ENCODE measurements around the gene ERGIC2.
"Not testable (repeated sequence)": the region's sequence is repeated elsewhere in the genome, so short reads cannot be mapped to it uniquely, and the experiment has no call there.

The ERGIC2 gene

DNA sequence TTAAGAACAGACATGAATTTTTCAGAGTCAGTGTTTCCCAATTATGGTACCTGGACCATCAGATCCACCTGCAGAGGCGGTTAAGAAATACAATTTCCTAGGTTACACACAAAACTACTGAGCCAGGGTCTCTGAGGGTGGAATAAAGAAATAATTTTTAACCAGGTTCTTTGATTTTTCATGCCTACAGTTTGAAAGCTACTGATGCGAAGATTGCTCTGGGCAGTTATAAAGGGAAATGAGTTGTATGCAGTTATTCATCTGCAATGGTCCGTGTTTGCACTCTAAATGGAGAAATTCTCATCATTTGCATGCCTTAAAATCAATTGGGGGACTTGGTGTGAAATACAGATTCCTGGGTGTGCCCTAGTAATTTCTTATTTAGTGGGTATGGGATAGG is 89.7 kb downstream of the ERGIC2 start:
- no peak for DNase-seq

- not testable (repeated sequence) for DNase-seq
Measured at GRCh38 chr12:29290475-29290874, 90.5 kb downstream of the ERGIC2 start.

DNA sequence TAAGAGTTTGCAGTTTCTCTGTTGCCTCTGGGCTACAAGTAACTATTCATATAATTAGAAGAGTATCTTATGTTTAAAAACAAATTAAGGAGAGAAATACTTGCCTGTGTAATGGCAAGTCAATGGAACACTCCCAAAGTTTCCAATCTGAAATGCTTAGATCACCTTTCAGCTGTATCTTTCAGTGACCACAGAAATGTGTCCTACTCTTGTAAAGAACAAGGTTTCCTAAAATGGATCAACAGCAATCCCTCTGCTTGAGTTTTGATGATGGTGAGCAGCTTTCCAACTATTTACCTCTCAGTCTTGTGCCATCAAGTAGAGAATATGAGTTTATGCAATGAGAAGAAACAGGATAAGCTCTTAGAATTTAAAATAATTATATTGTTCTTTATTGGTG is 92.9 kb downstream of the ERGIC2 start:
- no peak for DNase-seq

- DNase-seq, result no peak
Measured at GRCh38 chr12:29287622-29288021, 93.3 kb downstream of the ERGIC2 start.
